GM23338 (cell line): ENCODE measurements around the gene GOSR2.

Experiments used
- CREB1 ChIP-seq: fragments of 250-450 bp; sonication (Bioruptor Pico); IDR thresholded peaks from 2 replicates; pipeline ENCODE4 v1.5.0; 2020; ENCODE audit warnings: low read depth, mild to moderate bottlenecking, moderate library complexity
- EZH2 ChIP-seq: fragments of 200-600 bp; sonication (generic); IDR thresholded peaks from one replicate; pipeline ENCODE4 v1.8.0; 2017; ENCODE audit warnings: antibody characterized with exemption, mild to moderate bottlenecking, low read depth; ENCODE audit not compliant: unreplicated experiment
- EZH2phosphoT487 ChIP-seq: fragments of 200-600 bp; sonication (generic); IDR thresholded peaks from one replicate; pipeline ENCODE4 v1.8.1; 2018; ENCODE audit warnings: antibody characterized with exemption; ENCODE audit not compliant: unreplicated experiment
- JUNB ChIP-seq: IDR thresholded peaks from one replicate; pipeline ENCODE4 v1.6.1; 2016; ENCODE audit warnings: antibody characterized with exemption; ENCODE audit not compliant: unreplicated experiment
- NANOG ChIP-seq: IDR thresholded peaks from 2 replicates; pipeline ENCODE4 v1.6.1; 2016; ENCODE audit warnings: antibody characterized with exemption, borderline replicate concordance
- POLR2AphosphoS5 ChIP-seq: IDR thresholded peaks from 2 replicates; pipeline ENCODE4 v1.6.1; 2016; ENCODE audit warnings: antibody characterized with exemption, low read depth
- STAT1 ChIP-seq: IDR thresholded peaks from one replicate; pipeline ENCODE4 v1.6.1; 2016; ENCODE audit warnings: antibody characterized with exemption; ENCODE audit not compliant: unreplicated experiment
- ZNF114 ChIP-seq: fragments of 250-450 bp; sonication (Bioruptor Pico); IDR thresholded peaks from 2 replicates; pipeline ENCODE4 v1.5.0; 2020; ENCODE audit warnings: mild to moderate bottlenecking, moderate library complexity
- ZNF331 ChIP-seq: fragments of 250-450 bp; sonication (Bioruptor Pico); IDR thresholded peaks from 2 replicates; pipeline ENCODE4 v1.5.0; 2020; ENCODE audit warnings: low read depth, mild to moderate bottlenecking, moderate library complexity
- TF ChIP-seq, protein P1 (sequence below), 2 experiments: fragments of 200-600 bp in 1 of 2; sonication (generic) in 1 of 2; conservative IDR thresholded peaks; 2 replicates each; pipeline versions ENCODE4 v1.5.1 to v1.6.1; 2016 to 2017; ENCODE audit warnings: antibody characterized with exemption in 2 of 2, low read depth in 2 of 2, mild to moderate bottlenecking in 2 of 2, moderate library complexity in 1 of 2
- TF ChIP-seq, protein P2 (sequence below): IDR thresholded peaks from 2 replicates; pipeline ENCODE4 v1.6.1; 2016; ENCODE audit warnings: antibody characterized with exemption
- TF ChIP-seq, protein P3 (sequence below): IDR thresholded peaks from one replicate; pipeline ENCODE4 v1.6.1; 2018; ENCODE audit warnings: antibody characterized with exemption; ENCODE audit not compliant: unreplicated experiment
- TF ChIP-seq, protein P4 (sequence below): fragments of 250-450 bp; sonication (Bioruptor Pico); IDR thresholded peaks from 2 replicates; pipeline ENCODE4 v1.5.0; 2020; ENCODE audit warnings: mild to moderate bottlenecking, moderate library complexity

DNA sequence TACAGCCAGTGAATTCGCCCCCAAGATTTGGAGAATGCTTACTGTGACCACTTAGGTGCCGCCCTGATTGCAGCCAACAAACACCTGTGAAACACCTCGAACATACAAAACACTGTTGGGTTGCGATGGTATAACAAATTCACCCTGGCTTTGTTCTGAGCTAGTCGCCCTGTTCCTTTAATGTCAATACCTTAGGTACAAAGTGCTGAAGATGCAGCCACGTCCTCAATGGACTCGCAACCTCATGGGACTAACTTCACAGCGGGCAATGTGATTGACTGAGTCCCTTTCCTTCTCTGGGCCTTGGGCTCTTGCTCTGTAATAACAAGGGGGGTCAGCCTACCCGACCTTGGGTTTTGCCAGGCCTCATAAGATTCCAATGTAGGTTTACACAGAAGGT is 28.9 kb upstream of the GOSR2 start:
- no peak for TF ChIP-seq NANOG
- TF ChIP-seq, protein P1, sequence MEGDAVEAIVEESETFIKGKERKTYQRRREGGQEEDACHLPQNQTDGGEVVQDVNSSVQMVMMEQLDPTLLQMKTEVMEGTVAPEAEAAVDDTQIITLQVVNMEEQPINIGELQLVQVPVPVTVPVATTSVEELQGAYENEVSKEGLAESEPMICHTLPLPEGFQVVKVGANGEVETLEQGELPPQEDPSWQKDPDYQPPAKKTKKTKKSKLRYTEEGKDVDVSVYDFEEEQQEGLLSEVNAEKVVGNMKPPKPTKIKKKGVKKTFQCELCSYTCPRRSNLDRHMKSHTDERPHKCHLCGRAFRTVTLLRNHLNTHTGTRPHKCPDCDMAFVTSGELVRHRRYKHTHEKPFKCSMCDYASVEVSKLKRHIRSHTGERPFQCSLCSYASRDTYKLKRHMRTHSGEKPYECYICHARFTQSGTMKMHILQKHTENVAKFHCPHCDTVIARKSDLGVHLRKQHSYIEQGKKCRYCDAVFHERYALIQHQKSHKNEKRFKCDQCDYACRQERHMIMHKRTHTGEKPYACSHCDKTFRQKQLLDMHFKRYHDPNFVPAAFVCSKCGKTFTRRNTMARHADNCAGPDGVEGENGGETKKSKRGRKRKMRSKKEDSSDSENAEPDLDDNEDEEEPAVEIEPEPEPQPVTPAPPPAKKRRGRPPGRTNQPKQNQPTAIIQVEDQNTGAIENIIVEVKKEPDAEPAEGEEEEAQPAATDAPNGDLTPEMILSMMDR (conservative IDR thresholded peaks at IDR 0.05; ENCODE audit: low read depth in 2 of 2), result no peak
- TF ChIP-seq EZH2, result no peak
- TF ChIP-seq EZH2phosphoT487, result no peak
- TF ChIP-seq, protein P2, sequence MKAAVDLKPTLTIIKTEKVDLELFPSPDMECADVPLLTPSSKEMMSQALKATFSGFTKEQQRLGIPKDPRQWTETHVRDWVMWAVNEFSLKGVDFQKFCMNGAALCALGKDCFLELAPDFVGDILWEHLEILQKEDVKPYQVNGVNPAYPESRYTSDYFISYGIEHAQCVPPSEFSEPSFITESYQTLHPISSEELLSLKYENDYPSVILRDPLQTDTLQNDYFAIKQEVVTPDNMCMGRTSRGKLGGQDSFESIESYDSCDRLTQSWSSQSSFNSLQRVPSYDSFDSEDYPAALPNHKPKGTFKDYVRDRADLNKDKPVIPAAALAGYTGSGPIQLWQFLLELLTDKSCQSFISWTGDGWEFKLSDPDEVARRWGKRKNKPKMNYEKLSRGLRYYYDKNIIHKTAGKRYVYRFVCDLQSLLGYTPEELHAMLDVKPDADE, result no peak
- no peak for TF ChIP-seq POLR2AphosphoS5
- TF ChIP-seq, protein P3, sequence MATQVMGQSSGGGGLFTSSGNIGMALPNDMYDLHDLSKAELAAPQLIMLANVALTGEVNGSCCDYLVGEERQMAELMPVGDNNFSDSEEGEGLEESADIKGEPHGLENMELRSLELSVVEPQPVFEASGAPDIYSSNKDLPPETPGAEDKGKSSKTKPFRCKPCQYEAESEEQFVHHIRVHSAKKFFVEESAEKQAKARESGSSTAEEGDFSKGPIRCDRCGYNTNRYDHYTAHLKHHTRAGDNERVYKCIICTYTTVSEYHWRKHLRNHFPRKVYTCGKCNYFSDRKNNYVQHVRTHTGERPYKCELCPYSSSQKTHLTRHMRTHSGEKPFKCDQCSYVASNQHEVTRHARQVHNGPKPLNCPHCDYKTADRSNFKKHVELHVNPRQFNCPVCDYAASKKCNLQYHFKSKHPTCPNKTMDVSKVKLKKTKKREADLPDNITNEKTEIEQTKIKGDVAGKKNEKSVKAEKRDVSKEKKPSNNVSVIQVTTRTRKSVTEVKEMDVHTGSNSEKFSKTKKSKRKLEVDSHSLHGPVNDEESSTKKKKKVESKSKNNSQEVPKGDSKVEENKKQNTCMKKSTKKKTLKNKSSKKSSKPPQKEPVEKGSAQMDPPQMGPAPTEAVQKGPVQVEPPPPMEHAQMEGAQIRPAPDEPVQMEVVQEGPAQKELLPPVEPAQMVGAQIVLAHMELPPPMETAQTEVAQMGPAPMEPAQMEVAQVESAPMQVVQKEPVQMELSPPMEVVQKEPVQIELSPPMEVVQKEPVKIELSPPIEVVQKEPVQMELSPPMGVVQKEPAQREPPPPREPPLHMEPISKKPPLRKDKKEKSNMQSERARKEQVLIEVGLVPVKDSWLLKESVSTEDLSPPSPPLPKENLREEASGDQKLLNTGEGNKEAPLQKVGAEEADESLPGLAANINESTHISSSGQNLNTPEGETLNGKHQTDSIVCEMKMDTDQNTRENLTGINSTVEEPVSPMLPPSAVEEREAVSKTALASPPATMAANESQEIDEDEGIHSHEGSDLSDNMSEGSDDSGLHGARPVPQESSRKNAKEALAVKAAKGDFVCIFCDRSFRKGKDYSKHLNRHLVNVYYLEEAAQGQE, result no peak
- no peak for TF ChIP-seq JUNB
- no peak for TF ChIP-seq ZNF114 (CRISPR knock-in tag)
- TF ChIP-seq CREB1 (CRISPR knock-in tag), result no peak
- TF ChIP-seq ZNF331 (CRISPR knock-in tag), result no peak
- TF ChIP-seq, protein P4, sequence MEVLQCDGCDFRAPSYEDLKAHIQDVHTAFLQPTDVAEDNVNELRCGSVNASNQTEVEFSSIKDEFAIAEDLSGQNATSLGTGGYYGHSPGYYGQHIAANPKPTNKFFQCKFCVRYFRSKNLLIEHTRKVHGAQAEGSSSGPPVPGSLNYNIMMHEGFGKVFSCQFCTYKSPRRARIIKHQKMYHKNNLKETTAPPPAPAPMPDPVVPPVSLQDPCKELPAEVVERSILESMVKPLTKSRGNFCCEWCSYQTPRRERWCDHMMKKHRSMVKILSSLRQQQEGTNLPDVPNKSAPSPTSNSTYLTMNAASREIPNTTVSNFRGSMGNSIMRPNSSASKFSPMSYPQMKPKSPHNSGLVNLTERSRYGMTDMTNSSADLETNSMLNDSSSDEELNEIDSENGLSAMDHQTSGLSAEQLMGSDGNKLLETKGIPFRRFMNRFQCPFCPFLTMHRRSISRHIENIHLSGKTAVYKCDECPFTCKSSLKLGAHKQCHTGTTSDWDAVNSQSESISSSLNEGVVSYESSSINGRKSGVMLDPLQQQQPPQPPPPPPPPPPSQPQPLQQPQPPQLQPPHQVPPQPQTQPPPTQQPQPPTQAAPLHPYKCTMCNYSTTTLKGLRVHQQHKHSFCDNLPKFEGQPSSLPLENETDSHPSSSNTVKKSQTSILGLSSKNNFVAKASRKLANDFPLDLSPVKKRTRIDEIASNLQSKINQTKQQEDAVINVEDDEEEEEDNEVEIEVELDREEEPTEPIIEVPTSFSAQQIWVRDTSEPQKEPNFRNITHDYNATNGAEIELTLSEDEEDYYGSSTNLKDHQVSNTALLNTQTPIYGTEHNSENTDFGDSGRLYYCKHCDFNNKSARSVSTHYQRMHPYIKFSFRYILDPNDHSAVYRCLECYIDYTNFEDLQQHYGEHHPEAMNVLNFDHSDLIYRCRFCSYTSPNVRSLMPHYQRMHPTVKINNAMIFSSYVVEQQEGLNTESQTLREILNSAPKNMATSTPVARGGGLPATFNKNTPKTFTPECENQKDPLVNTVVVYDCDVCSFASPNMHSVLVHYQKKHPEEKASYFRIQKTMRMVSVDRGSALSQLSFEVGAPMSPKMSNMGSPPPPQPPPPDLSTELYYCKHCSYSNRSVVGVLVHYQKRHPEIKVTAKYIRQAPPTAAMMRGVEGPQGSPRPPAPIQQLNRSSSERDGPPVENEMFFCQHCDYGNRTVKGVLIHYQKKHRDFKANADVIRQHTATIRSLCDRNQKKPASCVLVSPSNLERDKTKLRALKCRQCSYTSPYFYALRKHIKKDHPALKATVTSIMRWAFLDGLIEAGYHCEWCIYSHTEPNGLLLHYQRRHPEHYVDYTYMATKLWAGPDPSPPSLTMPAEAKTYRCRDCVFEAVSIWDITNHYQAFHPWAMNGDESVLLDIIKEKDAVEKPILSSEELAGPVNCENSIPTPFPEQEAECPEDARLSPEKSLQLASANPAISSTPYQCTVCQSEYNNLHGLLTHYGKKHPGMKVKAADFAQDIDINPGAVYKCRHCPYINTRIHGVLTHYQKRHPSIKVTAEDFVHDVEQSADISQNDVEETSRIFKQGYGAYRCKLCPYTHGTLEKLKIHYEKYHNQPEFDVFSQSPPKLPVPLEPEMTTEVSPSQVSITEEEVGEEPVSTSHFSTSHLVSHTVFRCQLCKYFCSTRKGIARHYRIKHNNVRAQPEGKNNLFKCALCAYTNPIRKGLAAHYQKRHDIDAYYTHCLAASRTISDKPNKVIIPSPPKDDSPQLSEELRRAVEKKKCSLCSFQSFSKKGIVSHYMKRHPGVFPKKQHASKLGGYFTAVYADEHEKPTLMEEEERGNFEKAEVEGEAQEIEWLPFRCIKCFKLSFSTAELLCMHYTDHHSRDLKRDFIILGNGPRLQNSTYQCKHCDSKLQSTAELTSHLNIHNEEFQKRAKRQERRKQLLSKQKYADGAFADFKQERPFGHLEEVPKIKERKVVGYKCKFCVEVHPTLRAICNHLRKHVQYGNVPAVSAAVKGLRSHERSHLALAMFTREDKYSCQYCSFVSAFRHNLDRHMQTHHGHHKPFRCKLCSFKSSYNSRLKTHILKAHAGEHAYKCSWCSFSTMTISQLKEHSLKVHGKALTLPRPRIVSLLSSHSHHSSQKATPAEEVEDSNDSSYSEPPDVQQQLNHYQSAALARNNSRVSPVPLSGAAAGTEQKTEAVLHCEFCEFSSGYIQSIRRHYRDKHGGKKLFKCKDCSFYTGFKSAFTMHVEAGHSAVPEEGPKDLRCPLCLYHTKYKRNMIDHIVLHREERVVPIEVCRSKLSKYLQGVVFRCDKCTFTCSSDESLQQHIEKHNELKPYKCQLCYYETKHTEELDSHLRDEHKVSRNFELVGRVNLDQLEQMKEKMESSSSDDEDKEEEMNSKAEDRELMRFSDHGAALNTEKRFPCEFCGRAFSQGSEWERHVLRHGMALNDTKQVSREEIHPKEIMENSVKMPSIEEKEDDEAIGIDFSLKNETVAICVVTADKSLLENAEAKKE (CRISPR knock-in tag), result no peak
- TF ChIP-seq STAT1, result no peak
